Skeletal muscle satellite cell (primary cell): ENCODE data around the gene PRTFDC1.
A peak's percentile ranks its signal among the peaks of the same experiment; 100 is the strongest.
"Not testable (repeated sequence)": the region's sequence is repeated elsewhere in the genome, so short reads cannot be mapped to it uniquely, and the experiment has no call there.

ENCODE experiments used
- H3K27me3 ChIP-seq: 2 replicates; pipeline ENCODE4 v1.7.0; 2013; ENCODE audit warnings: low read length; ENCODE audit not compliant: control insufficient read depth, insufficient read depth
- H3K36me3 ChIP-seq: 2 replicates; pipeline ENCODE4 v1.7.0; 2013; ENCODE audit warnings: mild to moderate bottlenecking, control low read depth, low read length; ENCODE audit not compliant: insufficient read depth
- H3K4me1 ChIP-seq: 2 replicates; pipeline ENCODE4 v1.7.0; 2013; ENCODE audit warnings: low read length; ENCODE audit not compliant: control insufficient read depth, insufficient read depth
- H3K4me2 ChIP-seq: 2 replicates; pipeline ENCODE4 v1.7.0; 2013; ENCODE audit warnings: mild to moderate bottlenecking, low read length
- H3K4me3 ChIP-seq: 2 replicates; pipeline ENCODE4 v1.7.0; 2013; ENCODE audit warnings: low read length
- H3K9ac ChIP-seq: 2 replicates; pipeline ENCODE4 v1.7.0; 2013; ENCODE audit warnings: mild to moderate bottlenecking, low read depth, low read length, moderate library complexity
- H3K9me3 ChIP-seq: replicated peaks from 2 replicates; pipeline ENCODE4 v1.7.0; 2013; ENCODE audit warnings: mild to moderate bottlenecking, control low read depth, low read length

PRTFDC1 gene

GRCh38 chr10:24926557-24926956, 25.8 kb downstream of the PRTFDC1 start:
- H3K4me1 ChIP-seq: peaks cover 28% of the 10 kb centered on the region
- no peak overlapping the region for H3K4me2 ChIP-seq
- H3K4me3 ChIP-seq: no peak overlapping the region
- H3K9me3 ChIP-seq: no peaks in the 10 kb centered on the region
- no peaks in the 10 kb centered on the region for H3K27me3 ChIP-seq
- no peaks in the 10 kb centered on the region for H3K36me3 ChIP-seq
- no peak overlapping the region for H3K9ac ChIP-seq

GRCh38 chr10:24925799-24926198, 26.6 kb downstream of the PRTFDC1 start:
- H3K27me3 ChIP-seq: no peaks in the 10 kb centered on the region
- H3K9ac ChIP-seq: no peak overlapping the region
- H3K36me3 ChIP-seq: no peaks in the 10 kb centered on the region
- peaks cover 33% of the 10 kb centered on the region for H3K4me1 ChIP-seq
- no peaks in the 10 kb centered on the region for H3K9me3 ChIP-seq
- no peak overlapping the region for H3K4me3 ChIP-seq
- no peak overlapping the region for H3K4me2 ChIP-seq

DNA sequence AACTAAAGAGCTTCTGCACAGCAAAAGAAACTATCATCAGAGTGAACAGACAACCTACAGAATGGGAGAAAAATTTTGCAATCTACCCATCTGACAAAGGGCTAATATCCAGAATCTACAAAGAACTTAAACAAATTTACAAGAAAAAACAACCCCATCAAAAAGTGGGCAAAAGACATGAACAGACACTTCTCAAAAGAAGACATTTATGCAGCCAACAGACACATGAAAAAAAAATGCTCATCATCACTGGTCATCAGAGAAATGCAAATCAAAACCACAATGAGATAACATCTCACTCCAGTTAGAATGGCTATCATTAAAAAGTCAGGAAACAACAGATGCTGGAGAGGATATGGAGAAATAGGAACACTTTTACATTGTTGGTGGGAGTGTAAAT, 27.9 kb downstream of the PRTFDC1 start:
- not testable (repeated sequence) for H3K4me3 ChIP-seq, H3K27me3 ChIP-seq, H3K36me3 ChIP-seq, H3K9ac ChIP-seq, H3K9me3 ChIP-seq, H3K4me2 ChIP-seq
- H3K4me1 ChIP-seq: peaks cover 23% of the 10 kb centered on the region

DNA sequence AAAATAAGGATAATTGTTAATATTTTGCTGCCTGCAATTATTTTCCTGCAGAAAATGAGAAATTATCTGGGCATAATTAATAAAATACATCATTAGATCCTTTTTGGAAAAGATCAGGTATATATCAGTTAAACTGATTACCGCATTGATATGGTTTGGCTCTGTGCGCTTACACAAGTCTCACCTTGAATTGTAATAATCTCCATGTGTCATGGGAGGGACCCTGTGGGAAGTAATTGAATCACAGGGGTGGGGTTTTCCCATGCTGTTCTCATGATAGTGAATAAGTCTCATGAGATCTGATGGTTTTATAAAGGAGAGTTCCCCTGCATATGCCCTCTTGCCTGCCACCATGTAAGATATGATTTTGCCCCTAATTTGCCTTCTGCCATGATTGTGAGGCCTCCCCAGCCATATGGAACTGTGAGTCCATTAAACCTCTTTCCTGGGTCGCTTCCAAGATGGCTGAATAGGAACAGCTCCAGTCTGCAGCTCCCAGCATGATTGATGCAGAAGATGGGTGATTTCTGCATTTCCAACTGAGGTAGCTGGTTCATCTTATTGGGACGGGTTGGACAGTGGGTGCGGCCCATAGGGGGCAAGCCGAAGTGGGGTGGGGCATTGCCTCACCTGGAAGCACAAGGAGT, 30.1 kb downstream of the PRTFDC1 start:
- not testable (repeated sequence) for H3K4me2 ChIP-seq, H3K4me3 ChIP-seq, H3K27me3 ChIP-seq, H3K36me3 ChIP-seq, H3K9me3 ChIP-seq
- H3K4me1 ChIP-seq: peaks cover 15% of the 10 kb centered on the region
- peak overlapping the region; percentile 51 for H3K9ac ChIP-seq

DNA sequence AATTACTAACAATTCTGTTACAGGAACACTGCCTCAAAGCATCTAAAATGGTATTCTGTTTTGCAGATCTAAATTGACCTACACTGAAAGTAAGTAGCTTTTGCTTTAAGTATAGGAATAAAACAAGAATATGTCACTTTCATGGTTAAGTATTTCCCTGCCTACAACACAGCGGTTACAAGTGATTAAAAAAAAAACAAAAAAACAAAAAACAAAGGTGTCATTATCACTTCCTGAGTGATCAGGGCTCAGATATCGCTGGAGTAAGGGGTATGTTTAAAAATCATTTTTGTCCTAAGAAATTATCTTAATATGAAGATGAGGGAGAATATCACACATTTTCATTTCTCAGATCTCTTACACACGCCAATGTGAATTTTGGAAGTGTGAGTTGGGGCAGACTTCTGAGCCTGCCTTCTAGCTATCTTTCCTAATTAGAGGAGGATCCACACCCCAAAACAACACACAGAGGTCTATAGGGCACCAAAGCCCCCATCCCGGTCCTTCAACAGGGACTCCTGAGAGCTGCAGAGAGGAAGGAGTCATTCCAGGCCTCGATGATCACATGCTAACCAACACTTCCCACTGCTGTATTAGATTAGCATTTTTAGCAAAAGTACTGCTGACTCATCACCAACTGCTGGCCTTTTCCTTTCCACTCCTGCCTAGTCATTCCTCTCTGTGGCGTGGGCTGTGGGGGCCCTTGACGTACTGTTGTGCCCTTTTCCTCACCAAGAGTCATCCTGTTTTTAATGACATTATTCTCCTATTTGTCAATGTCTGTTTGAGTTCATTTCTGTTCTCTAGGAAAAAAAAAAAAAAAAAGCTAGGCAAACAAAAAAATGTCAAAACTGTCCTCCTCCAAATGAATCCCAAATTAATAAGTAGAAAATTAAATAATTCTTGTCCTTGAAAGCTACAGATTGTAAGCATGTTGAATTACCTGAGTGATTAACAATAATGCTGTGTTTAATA, 31.2 kb downstream of the PRTFDC1 start:
- H3K9ac ChIP-seq: peak overlapping the region; percentile 59

GRCh38 chr10:24920192-24920591, 32.2 kb downstream of the PRTFDC1 start:
- H3K9ac ChIP-seq, H3K36me3 ChIP-seq, H3K9me3 ChIP-seq, H3K4me2 ChIP-seq, H3K4me3 ChIP-seq, H3K27me3 ChIP-seq: not testable (repeated sequence)
- H3K4me1 ChIP-seq: peaks cover 17% of the 10 kb centered on the region

More for the DNA sequence above, 31.2 kb downstream of the PRTFDC1 start:
- Histone ChIP-seq H3K9me3 (no peaks in the 10 kb centered on the region), H3K36me3 (no peaks in the 10 kb centered on the region), H3K4me1 (peaks cover 15% of the 10 kb centered on the region), H3K27me3 (no peaks in the 10 kb centered on the region), H3K4me2 (no peak overlapping the region), H3K4me3 (no peak overlapping the region)

DNA sequence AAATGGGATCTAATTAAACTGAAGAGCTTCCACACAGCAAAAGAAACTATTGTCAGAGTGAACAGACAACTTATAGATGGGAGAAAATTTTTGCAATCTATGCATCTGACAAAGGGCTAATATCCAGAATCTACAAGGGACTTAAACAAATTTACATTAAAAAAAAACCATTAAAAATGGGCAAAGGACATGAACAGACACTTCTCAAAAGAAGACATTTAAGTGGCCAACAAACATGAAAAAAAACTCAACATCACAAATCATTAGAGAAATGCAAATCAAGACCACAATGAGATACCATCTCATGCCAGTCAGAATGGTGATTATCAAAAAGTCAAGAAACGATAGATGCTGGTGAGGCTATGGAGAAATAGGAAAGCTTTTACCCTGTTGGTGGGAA, 32.8 kb downstream of the PRTFDC1 start:
- not testable (repeated sequence) for H3K4me2 ChIP-seq, H3K27me3 ChIP-seq, H3K36me3 ChIP-seq, H3K9me3 ChIP-seq, H3K4me3 ChIP-seq, H3K9ac ChIP-seq
- H3K4me1 ChIP-seq: peaks cover 22% of the 10 kb centered on the region

DNA sequence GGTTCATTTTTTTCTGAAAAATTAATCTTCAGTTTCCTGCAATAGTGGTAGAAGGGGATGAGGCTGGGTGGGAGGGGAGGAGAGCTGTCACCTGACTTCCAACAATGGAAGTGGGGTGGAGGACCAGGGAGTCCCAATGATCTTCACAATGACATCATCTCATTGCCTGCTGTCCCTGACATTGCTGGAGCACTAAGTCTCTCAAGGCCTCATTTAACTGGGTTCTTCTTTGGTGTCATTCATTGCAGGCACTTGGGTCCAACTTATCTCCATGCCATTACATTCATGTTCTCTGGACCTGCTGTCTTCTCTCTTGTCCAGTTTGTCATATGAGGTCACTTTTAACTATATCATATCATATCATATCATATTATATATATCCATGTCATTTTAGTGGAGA, 34.4 kb downstream of the PRTFDC1 start:
- Histone ChIP-seq H3K4me3 (no peak overlapping the region), H3K4me1 (peaks cover 37% of the 10 kb centered on the region), H3K9ac (no peak overlapping the region), H3K27me3 (no peaks in the 10 kb centered on the region), H3K9me3 (no peaks in the 10 kb centered on the region), H3K36me3 (no peaks in the 10 kb centered on the region), H3K4me2 (no peak overlapping the region)

- Histone ChIP-seq H3K4me3 (no peak overlapping the region), H3K4me2 (no peak overlapping the region), H3K27me3 (no peaks in the 10 kb centered on the region), H3K4me1 (peaks cover 41% of the 10 kb centered on the region), H3K9ac (no peak overlapping the region), H3K36me3 (no peaks in the 10 kb centered on the region), H3K9me3 (no peaks in the 10 kb centered on the region)
Measured at GRCh38 chr10:24917493-24917892, 34.9 kb downstream of the PRTFDC1 start.

GRCh38 chr10:24916365-24916764, 36.0 kb downstream of the PRTFDC1 start:
- Histone ChIP-seq H3K9me3 (no peaks in the 10 kb centered on the region), H3K9ac (no peak overlapping the region), H3K4me2 (no peak overlapping the region)

DNA sequence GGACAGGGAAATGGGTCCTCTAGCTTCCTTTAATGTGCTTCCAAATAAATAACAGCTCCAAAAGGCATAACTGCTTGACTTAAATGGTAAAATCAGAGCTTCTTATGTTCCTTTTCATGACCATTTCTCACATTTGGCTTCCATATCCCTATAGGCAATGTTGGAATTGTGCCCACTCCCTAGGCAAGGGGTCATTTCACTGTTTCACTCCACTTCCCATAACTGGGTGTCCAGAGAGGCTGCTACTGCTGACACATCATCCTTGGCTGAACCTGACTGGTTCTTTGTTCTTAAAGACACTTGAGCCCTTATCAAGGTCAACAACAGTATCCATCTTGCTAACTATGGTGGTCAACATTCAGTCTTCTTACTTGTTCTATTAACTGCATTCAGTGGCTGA, 37.1 kb downstream of the PRTFDC1 start:
- Histone ChIP-seq H3K27me3 (no peaks in the 10 kb centered on the region), H3K4me2 (no peak overlapping the region), H3K9me3 (no peaks in the 10 kb centered on the region), H3K4me3 (no peak overlapping the region), H3K4me1 (peaks cover 30% of the 10 kb centered on the region), H3K9ac (no peak overlapping the region), H3K36me3 (no peaks in the 10 kb centered on the region)

More at GRCh38 chr10:24916365-24916764, 36.0 kb downstream of the PRTFDC1 start:
- Histone ChIP-seq H3K4me3 (no peak overlapping the region), H3K4me1 (peaks cover 36% of the 10 kb centered on the region), H3K27me3 (no peaks in the 10 kb centered on the region), H3K36me3 (no peaks in the 10 kb centered on the region)
